Ureter (tissue), 1 donor: ENCODE results near the gene OR13C8. TPM values are rescaled to one million over a fixed set of nuclear protein-coding genes. Genes with fewer than 3 reads are reported as not detected.
"Not testable (repeated sequence)": the region's sequence is repeated elsewhere in the genome, so short reads cannot be mapped to it uniquely, and the experiment has no call there.

Experiments used
- DNase-seq: peaks from one replicate; pipeline ENCODE4 v3.0.0-alpha.2; 2020; ENCODE audit warnings: low spot score
- total RNA-seq: library from RNA; stranded (reverse); gene quantifications from one replicate; pipeline ENCODE4 v1.2.4, GENCODE V29; 2023
- donor health status: DM: yes; HTN: yes; CAD: no.

The OR13C8 gene, protein sequence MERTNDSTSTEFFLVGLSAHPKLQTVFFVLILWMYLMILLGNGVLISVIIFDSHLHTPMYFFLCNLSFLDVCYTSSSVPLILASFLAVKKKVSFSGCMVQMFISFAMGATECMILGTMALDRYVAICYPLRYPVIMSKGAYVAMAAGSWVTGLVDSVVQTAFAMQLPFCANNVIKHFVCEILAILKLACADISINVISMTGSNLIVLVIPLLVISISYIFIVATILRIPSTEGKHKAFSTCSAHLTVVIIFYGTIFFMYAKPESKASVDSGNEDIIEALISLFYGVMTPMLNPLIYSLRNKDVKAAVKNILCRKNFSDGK
- total RNA-seq, result not detected

DNA sequence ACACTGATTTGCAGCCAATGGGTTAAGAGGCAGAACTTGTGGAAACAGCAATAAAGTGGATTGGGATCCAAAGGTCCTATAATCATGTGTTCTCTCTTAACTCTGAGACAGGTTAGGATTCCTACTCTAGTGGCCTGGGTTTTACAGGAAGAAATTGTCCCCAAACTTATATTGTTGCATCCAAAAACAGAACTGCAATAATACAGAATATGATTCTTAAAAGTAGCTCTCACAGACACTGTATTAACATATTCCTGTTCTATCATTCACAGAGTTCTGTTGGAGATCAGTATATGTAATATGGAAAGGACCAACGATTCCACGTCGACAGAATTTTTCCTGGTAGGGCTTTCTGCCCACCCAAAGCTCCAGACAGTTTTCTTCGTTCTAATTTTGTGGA is at the start of gene OR13C8:
Gene OR13C8, plus strand, starts transcription at position 301 of the 400 bp plus-strand sequence. Its CDS starts 0 bp downstream, at position 301.
- no peak for DNase-seq

GRCh38 chr9:104520241-104520640 is 48.7 kb upstream of the OR13C8 start:
- DNase-seq, result not testable (repeated sequence)

- no peak for DNase-seq
Measured at GRCh38 chr9:104527109-104527508, 41.9 kb upstream of the OR13C8 start, which contains the start of gene OR13C4. TSS of gene OR13C4 (minus strand) at chr9:104527209. CDS start at chr9:104527209, 0 bp downstream.

DNA sequence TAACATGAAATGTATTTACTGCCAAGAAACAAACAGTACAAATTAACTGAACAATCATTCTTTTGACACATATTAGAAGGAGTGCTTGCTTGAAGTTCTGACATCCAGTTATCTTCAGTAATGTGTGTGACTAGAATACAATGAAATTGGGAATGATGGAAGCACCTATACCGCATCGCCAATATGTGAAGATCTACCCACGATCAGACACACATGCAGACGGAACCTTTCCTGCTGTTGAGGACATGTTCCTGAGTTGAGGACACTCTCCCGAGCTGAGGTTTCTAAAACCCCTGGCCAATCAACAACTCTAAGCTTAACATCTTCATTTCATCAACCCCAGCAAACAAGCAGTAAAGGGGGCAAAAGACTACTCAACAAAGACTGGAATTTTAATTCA is 32.2 kb upstream of the OR13C8 start, which contains the start of gene OR13C3:
Gene OR13C3, minus strand, starts transcription at position 101 of the 400 bp plus-strand sequence. CDS start 133 bp downstream, outside the sequence.
- DNase-seq, result no peak

DNA sequence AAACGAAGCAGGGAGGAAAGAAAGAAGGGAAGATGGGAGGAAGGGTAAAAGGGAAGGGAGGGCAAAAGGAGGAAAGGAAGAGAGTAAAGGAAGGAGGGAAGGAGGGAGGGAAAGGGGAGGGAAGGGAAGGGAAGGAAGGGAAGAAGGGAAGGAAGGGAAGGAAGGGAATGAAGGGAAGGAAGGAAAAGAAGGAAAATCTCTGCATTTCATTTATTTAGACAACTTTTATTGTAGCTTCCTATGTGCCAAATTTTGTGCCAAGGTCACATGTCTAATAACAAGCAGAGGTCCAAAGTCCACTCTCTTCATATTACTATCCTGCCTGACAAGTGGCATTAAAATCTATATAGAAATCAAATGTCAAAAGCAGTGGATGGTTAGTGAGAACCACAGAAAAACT is 29.7 kb upstream of the OR13C8 start:
- no peak for DNase-seq

DNA sequence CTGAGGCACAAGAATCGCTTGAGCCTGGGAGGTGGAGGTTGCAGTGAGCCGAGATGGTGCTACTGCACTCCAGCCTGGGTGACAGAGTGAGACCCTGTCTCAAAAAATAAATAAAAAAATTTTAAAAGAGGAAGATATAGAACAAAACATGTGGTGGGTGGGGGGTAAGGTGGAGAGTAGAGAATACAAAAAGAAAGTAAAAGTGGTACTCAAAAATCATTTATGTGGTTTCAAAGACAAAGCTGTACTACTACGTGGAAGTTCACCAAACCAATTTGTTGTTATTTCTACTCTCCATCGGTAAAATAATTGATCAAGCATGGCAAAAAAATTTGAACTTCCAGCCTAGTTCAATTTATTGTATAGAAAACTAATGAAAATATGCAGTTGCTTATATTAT is 24.3 kb upstream of the OR13C8 start:
- DNase-seq, result no peak

DNA sequence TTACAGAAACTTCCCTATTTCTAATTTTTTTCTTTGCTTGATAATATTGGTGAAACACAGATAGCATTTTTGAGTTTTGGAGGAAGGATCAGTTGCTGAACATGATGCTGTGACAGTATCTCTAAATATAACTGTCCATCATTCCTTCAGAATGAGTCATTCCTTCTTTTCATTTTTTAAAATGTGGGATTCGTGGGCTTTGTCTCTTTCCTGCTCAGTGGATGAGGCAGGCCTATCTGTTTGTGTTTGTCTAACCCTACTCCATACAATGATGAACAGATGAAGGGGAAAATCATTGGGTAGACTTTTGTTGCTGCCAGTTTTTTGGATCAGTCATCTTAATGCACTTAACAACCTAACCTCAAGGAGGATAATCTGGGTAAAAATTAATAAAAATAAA is 15.7 kb upstream of the OR13C8 start:
- DNase-seq, result no peak

- no peak for DNase-seq
Measured at GRCh38 chr9:104555521-104555920, 13.4 kb upstream of the OR13C8 start.

DNA sequence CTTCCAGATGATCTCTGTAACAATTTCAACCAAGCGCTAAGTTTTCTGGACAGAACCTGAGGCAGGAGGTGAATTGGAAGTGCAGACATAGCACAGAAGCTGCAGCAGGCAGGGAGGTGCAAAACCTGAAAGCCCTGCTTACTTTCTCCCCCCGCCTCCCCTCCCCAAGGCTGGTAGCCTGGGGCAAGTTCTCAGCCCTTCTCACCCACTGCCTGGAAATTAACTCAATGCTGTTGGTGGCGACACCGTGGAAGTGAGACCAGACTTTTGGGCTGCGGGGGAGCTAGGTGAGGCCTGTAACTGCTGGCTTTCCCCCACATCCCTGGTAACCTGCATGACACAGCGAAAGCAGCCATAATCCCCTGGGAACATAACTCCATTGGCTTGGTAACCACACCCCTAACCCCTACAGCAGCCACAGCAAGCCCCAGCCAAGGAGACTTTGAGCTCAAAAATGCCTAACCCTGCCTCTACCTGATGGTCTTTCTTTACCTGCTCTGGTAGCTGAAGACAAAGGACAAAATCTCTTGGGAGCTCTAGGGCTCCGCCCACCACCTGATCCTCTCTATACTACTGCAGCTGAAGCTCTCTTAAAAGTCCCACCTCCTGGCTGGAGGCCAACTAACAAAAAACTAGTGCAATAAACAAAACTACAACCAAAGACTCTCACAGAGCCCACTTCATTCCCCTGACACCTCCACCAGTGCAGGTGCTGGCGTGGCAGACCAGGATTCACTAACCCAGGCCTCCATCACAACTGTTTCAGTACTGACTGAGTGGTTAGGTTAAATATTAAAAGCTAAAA is 11.9 kb upstream of the OR13C8 start:
- no peak for DNase-seq

GRCh38 chr9:104564358-104564757 is 4.6 kb upstream of the OR13C8 start:
- no peak for DNase-seq

DNA sequence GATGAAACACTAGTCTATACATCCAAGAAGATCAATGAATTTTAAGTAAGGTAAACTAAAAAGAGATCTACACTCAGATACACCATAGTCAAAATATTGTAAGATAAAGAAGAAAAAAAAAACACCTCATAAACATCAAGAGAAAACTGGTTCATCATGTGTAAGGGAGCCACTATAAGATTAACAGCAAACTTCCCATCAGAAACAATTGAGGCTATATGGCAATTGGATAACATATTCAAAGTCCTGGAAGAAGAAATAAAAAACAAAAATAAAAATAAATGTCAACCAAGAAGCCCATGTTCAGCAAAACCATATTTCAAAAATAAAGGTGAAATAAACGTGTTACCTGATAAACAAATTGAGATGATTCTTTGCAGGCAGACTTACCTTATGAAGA is 3.6 kb downstream of the OR13C8 start:
- no peak for DNase-seq

- no peak for DNase-seq
Measured at GRCh38 chr9:104575456-104575855, 6.5 kb downstream of the OR13C8 start.

GRCh38 chr9:104577263-104577662 is 8.3 kb downstream of the OR13C8 start:
- no peak for DNase-seq

GRCh38 chr9:104580562-104580961 is 11.6 kb downstream of the OR13C8 start:
- no peak for DNase-seq

- DNase-seq, result no peak
Measured at GRCh38 chr9:104586496-104587180, 17.7 kb downstream of the OR13C8 start.

- no peak for DNase-seq
Measured at GRCh38 chr9:104589626-104590025, 20.7 kb downstream of the OR13C8 start.

- not testable (repeated sequence) for DNase-seq
Measured at GRCh38 chr9:104598749-104599148, 29.8 kb downstream of the OR13C8 start.

- not testable (repeated sequence) for DNase-seq
Measured at GRCh38 chr9:104599313-104599712, 30.3 kb downstream of the OR13C8 start, which contains the start of gene OR13C5. TSS of gene OR13C5 (minus strand) at chr9:104599413. CDS start at chr9:104599413, 0 bp downstream.

DNA sequence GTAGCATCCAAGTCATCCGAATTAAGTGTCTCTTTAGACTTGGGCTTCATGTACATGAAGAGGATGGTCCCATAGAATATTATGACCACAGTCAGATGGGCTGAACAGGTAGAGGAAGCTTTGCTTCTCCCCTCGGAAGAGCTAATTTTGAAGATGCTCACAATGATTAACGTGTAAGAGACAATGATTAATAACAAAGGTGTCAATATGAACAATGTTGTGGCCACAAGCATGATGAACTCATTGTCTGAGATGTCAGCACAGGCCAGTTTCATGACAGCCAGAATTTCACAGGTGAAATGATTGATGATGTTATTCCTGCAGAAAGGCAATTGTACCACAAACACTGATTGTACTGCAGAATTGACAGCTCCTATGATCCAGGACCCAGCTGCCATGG is 35.8 kb downstream of the OR13C8 start:
- DNase-seq, result no peak

GRCh38 chr9:104605527-104605926 is 36.6 kb downstream of the OR13C8 start, which contains the start of gene OR13C2:
TSS of gene OR13C2 (minus strand) at chr9:104605627. CDS start at chr9:104605627, 0 bp downstream.
- not testable (repeated sequence) for DNase-seq

GRCh38 chr9:104606152-104606551 is 37.2 kb downstream of the OR13C8 start:
- DNase-seq, result no peak

DNA sequence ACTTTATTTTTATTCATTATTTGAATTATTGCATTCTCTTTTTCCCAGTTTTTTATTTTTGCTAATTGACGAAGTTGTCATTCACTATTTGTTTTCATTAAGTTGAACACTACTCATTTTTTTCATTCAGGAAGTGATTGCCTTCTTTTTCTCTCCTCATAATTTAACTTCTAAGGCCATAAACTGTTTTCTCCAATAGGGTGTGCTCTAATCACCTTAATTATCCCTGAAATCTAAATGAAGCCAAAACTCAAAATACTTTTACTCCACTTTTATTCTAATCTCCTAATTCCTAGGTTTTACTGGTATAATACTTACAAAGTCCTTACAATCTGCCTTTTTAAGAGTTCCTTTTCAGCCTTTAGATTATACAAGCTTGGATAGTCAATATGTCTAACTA is 39.4 kb downstream of the OR13C8 start:
- no peak for DNase-seq
